SU-DHL-6 (cell line): ENCODE data around the gene HS2ST1.

Experiments
- H2AFZ ChIP-seq: fragments of 200-600 bp; sonication (generic); 2 replicates; pipeline ENCODE4 v1.6.1; 2014; ENCODE audit warnings: low read depth, mild to moderate bottlenecking, moderate library complexity, mixed read lengths, antibody characterized with exemption, low read length; ENCODE audit not compliant: severe bottlenecking
- H3F3A ChIP-seq: fragments of 200-600 bp; shearing (Covaris generic); 2 replicates; pipeline ENCODE4 v1.6.0; 2016; ENCODE audit warnings: antibody characterized with exemption, mild to moderate bottlenecking; ENCODE audit not compliant: insufficient read depth
- H3K27ac ChIP-seq: fragments of 200-600 bp; sonication (generic); 2 replicates; pipeline ENCODE4 v1.5.1; 2016; ENCODE audit warnings: low read depth, mild to moderate bottlenecking, low read length, moderate library complexity, mixed read lengths
- H3K27me3 ChIP-seq: fragments of 200-600 bp; sonication (generic), shearing (Covaris generic); 2 replicates; pipeline ENCODE4 v1.6.0; 2014; ENCODE audit warnings: mild to moderate bottlenecking, low read length
- H3K36me3 ChIP-seq: fragments of 200-600 bp; sonication (generic); 2 replicates; pipeline ENCODE4 v1.6.1; 2014; ENCODE audit warnings: mild to moderate bottlenecking, low read length, mixed read lengths
- H3K4me2 ChIP-seq: fragments of 300-600, 200-600 bp; shearing (Covaris generic), sonication (generic); 2 replicates; pipeline ENCODE4 v1.6.0; 2014; ENCODE audit warnings: low read length, low read depth, mild to moderate bottlenecking; ENCODE audit not compliant: poor library complexity, severe bottlenecking
- H3K4me3 ChIP-seq: fragments of 200-600 bp; sonication (generic); 2 replicates; pipeline ENCODE4 v1.5.1; 2014; ENCODE audit warnings: antibody characterized with exemption, low read length, mild to moderate bottlenecking, mixed read lengths; ENCODE audit not compliant: insufficient read depth, poor library complexity, severe bottlenecking
- H3K79me2 ChIP-seq: fragments of 200-600 bp; sonication (generic); 2 replicates; pipeline ENCODE4 v1.6.1; 2014; ENCODE audit warnings: mild to moderate bottlenecking, low read length, moderate library complexity; ENCODE audit not compliant: insufficient read depth
- H3K9ac ChIP-seq: fragments of 200-600 bp; sonication (generic); 2 replicates; pipeline ENCODE4 v1.7.0; 2014; ENCODE audit warnings: mild to moderate bottlenecking, low read length
- H3K9me2 ChIP-seq: fragments of 200-600 bp; sonication (generic); replicated peaks from 2 replicates; pipeline ENCODE4 v1.6.1; 2014; ENCODE audit warnings: low read length; ENCODE audit not compliant: insufficient read depth
- H3K9me3 ChIP-seq: fragments of 200-600 bp; sonication (generic); 2 replicates; pipeline ENCODE4 v1.6.1; 2014; ENCODE audit warnings: low read length, mixed read lengths; ENCODE audit not compliant: insufficient read depth
- H4K20me1 ChIP-seq: fragments of 200-600 bp; sonication (generic); 2 replicates; pipeline ENCODE4 v1.6.1; 2014; ENCODE audit warnings: low read depth, mild to moderate bottlenecking, antibody characterized with exemption, low read length, moderate library complexity, mixed read lengths
- CTCF ChIP-seq: fragments of 200-600 bp; sonication (generic); IDR thresholded peaks from one replicate; pipeline ENCODE4 v1.5.1; 2017; ENCODE audit warnings: antibody characterized with exemption, mild to moderate bottlenecking, low read length, moderate library complexity; ENCODE audit not compliant: insufficient read depth, poor library complexity, severe bottlenecking
- EZH2phosphoT487 ChIP-seq: fragments of 200-600 bp; sonication (generic), shearing (Covaris generic); conservative IDR thresholded peaks from 2 replicates; pipeline ENCODE4 v1.6.1; 2018; ENCODE audit warnings: mild to moderate bottlenecking, antibody characterized with exemption, low read length, moderate library complexity, mixed read lengths

HS2ST1 gene

GRCh38 chr1:86868477-86868876, 46.0 kb upstream of the HS2ST1 start:
- Histone ChIP-seq H3K9ac (no peak overlapping the region), H3K4me2 (no peak overlapping the region), H3K79me2 (no peaks in the 10 kb centered on the region; the same call in none of the 2 replicates), H3K27ac (no peak overlapping the region), H3K4me3 (no peak overlapping the region), H3K9me2 (no peaks in the 10 kb centered on the region), H3K27me3 (no peaks in the 10 kb centered on the region), H3K36me3 (no peaks in the 10 kb centered on the region), H3F3A (peaks cover 15% of the 10 kb centered on the region; the same call in 1 of the 2 replicates), H3K9me3 (no peaks in the 10 kb centered on the region), H2AFZ (no peak overlapping the region), H4K20me1 (no peaks in the 10 kb centered on the region)
- TF ChIP-seq EZH2phosphoT487: no peak
- TF ChIP-seq CTCF: no peak

- Histone ChIP-seq H3K9ac (no peak overlapping the region), H3K4me2 (no peak overlapping the region), H3F3A (peaks cover 15% of the 10 kb centered on the region; the same call in 1 of the 2 replicates), H3K27me3 (no peaks in the 10 kb centered on the region), H2AFZ (no peak overlapping the region), H4K20me1 (no peaks in the 10 kb centered on the region), H3K36me3 (no peaks in the 10 kb centered on the region), H3K9me3 (no peaks in the 10 kb centered on the region), H3K79me2 (no peaks in the 10 kb centered on the region; the same call in 1 of the 2 replicates), H3K27ac (peak overlapping the region; percentile 10; the same call in 1 of the 2 replicates), H3K9me2 (no peaks in the 10 kb centered on the region), H3K4me3 (no peak overlapping the region)
- TF ChIP-seq EZH2phosphoT487 (no peak), CTCF (no peak)
Observed at GRCh38 chr1:86871001-86871400, 43.4 kb upstream of the HS2ST1 start.

GRCh38 chr1:86872086-86872485, 42.3 kb upstream of the HS2ST1 start:
- H3K4me3 ChIP-seq: no peak overlapping the region
- no peaks in the 10 kb centered on the region for H3K9me2 ChIP-seq
- H3K9ac ChIP-seq: no peak overlapping the region
- no peaks in the 10 kb centered on the region for H3K79me2 ChIP-seq
- H3K27me3 ChIP-seq: no peaks in the 10 kb centered on the region
- H3K4me2 ChIP-seq: no peak overlapping the region
- no peaks in the 10 kb centered on the region for H3K9me3 ChIP-seq
- H2AFZ ChIP-seq: no peak overlapping the region
- H4K20me1 ChIP-seq: no peaks in the 10 kb centered on the region
- peaks cover 18% of the 10 kb centered on the region; the same call in 1 of the 2 replicates for H3F3A ChIP-seq
- H3K27ac ChIP-seq: no peak overlapping the region
- H3K36me3 ChIP-seq: peaks cover 6% of the 10 kb centered on the region; the same call in 1 of the 2 replicates
- TF ChIP-seq EZH2phosphoT487 (no peak), CTCF (no peak)
